GM23338 (cell line): ENCODE measurements around the gene IMMP2L. TPM values are rescaled to one million over a fixed set of nuclear protein-coding genes. Genes with fewer than 3 reads are reported as not detected.

Experiments
- ATAC-seq: fragments of 200-7000 bp; cut with Tn5 transposase; 3 replicates; pipeline ENCODE4 v1.9.1; 2020
- DNase-seq: peaks from one replicate; pipeline ENCODE4 v3.0.0-alpha.2; 2015; ENCODE audit warnings: low spot score
- H2AFZ ChIP-seq: fragments of 200-600 bp; sonication (generic); 2 replicates; pipeline ENCODE4 v1.8.0; 2016; ENCODE audit warnings: antibody characterized with exemption, mild to moderate bottlenecking, moderate library complexity
- H3F3A ChIP-seq: fragments of 200-600 bp; sonication (generic); replicated peaks from 2 replicates; pipeline ENCODE4 v1.8.0; 2017; ENCODE audit warnings: antibody characterized with exemption, mixed run types, low read depth
- H3K27ac ChIP-seq: fragments of 200-600 bp; sonication (generic); 2 replicates; pipeline ENCODE4 v1.6.1; 2016; ENCODE audit warnings: low read depth
- H3K27me3 ChIP-seq: fragments of 200-600 bp; sonication (generic); 2 replicates; pipeline ENCODE4 v1.8.0; 2016; ENCODE audit warnings: mild to moderate bottlenecking, mixed run types, moderate library complexity; ENCODE audit not compliant: insufficient read depth
- H3K36me3 ChIP-seq: fragments of 200-600 bp; sonication (generic); 2 replicates; pipeline ENCODE4 v1.8.0; 2016; ENCODE audit warnings: mild to moderate bottlenecking; ENCODE audit not compliant: insufficient read depth
- H3K4me1 ChIP-seq: fragments of 200-600 bp; sonication (generic); 2 replicates; pipeline ENCODE4 v1.8.0; 2016; ENCODE audit warnings: mild to moderate bottlenecking, moderate library complexity; ENCODE audit not compliant: insufficient read depth
- H3K4me2 ChIP-seq: fragments of 200-600 bp; sonication (generic); 2 replicates; pipeline ENCODE4 v1.7.1; 2017; ENCODE audit warnings: mixed run types
- H3K4me3 ChIP-seq: fragments of 200-600 bp; sonication (generic); 2 replicates; pipeline ENCODE4 v1.6.1; 2016; ENCODE audit warnings: mixed run types
- H3K79me2 ChIP-seq: fragments of 200-600 bp; sonication (generic); replicated peaks from 2 replicates; pipeline ENCODE4 v1.8.0; 2017; ENCODE audit warnings: mild to moderate bottlenecking; ENCODE audit not compliant: insufficient read depth
- H3K9me2 ChIP-seq: fragments of 200-600 bp; sonication (generic); 2 replicates; pipeline ENCODE4 v1.8.0; 2017; ENCODE audit not compliant: insufficient read depth
- H4K20me1 ChIP-seq: fragments of 200-600 bp; sonication (generic); replicated peaks from 2 replicates; pipeline ENCODE4 v1.8.0; 2017; ENCODE audit warnings: mild to moderate bottlenecking; ENCODE audit not compliant: insufficient read depth
- H3K27ac Mint-ChIP-seq: 2 replicates; pipeline ENCODE4 v1.8.0; 2020; ENCODE audit warnings: inconsistent platforms, mild to moderate bottlenecking, moderate library complexity, mixed read lengths
- H3K27me3 Mint-ChIP-seq: 3 replicates; pipeline ENCODE4 v1.8.0; 2022; ENCODE audit warnings: low read depth, mild to moderate bottlenecking, moderate library complexity, mixed read lengths, inconsistent platforms; ENCODE audit not compliant: insufficient read depth, poor library complexity
- H3K36me3 Mint-ChIP-seq: 3 replicates; pipeline ENCODE4 v1.8.0; 2021; ENCODE audit warnings: low read depth, mild to moderate bottlenecking, inconsistent platforms, moderate library complexity, mixed read lengths
- H3K4me1 Mint-ChIP-seq: 3 replicates; pipeline ENCODE4 v1.8.0; 2020; ENCODE audit warnings: mild to moderate bottlenecking, inconsistent platforms, mixed read lengths
- H3K4me3 Mint-ChIP-seq: 3 replicates; pipeline ENCODE4 v1.8.0; 2021; ENCODE audit warnings: moderate library complexity, mild to moderate bottlenecking, inconsistent platforms, mixed read lengths
- H3K9me3 Mint-ChIP-seq: 3 replicates; pipeline ENCODE4 v1.8.0; 2020; ENCODE audit warnings: moderate library complexity, mild to moderate bottlenecking, inconsistent platforms, mixed read lengths
- CREB1 ChIP-seq: fragments of 250-450 bp; sonication (Bioruptor Pico); IDR thresholded peaks from 2 replicates; pipeline ENCODE4 v1.5.0; 2020; ENCODE audit warnings: low read depth, mild to moderate bottlenecking, moderate library complexity
- ETS1 ChIP-seq: IDR thresholded peaks from 2 replicates; pipeline ENCODE4 v1.6.1; 2016; ENCODE audit warnings: antibody characterized with exemption
- EZH2 ChIP-seq: fragments of 200-600 bp; sonication (generic); IDR thresholded peaks from one replicate; pipeline ENCODE4 v1.8.0; 2017; ENCODE audit warnings: antibody characterized with exemption, mild to moderate bottlenecking, low read depth; ENCODE audit not compliant: unreplicated experiment
- EZH2phosphoT487 ChIP-seq: fragments of 200-600 bp; sonication (generic); IDR thresholded peaks from one replicate; pipeline ENCODE4 v1.8.1; 2018; ENCODE audit warnings: antibody characterized with exemption; ENCODE audit not compliant: unreplicated experiment
- JUNB ChIP-seq: IDR thresholded peaks from one replicate; pipeline ENCODE4 v1.6.1; 2016; ENCODE audit warnings: antibody characterized with exemption; ENCODE audit not compliant: unreplicated experiment
- NANOG ChIP-seq: IDR thresholded peaks from 2 replicates; pipeline ENCODE4 v1.6.1; 2016; ENCODE audit warnings: antibody characterized with exemption, borderline replicate concordance
- POLR2AphosphoS5 ChIP-seq: IDR thresholded peaks from 2 replicates; pipeline ENCODE4 v1.6.1; 2016; ENCODE audit warnings: antibody characterized with exemption, low read depth
- REST ChIP-seq: IDR thresholded peaks from one replicate; pipeline ENCODE4 v1.6.1; 2018; ENCODE audit warnings: antibody characterized with exemption; ENCODE audit not compliant: unreplicated experiment
- STAT1 ChIP-seq: IDR thresholded peaks from one replicate; pipeline ENCODE4 v1.6.1; 2016; ENCODE audit warnings: antibody characterized with exemption; ENCODE audit not compliant: unreplicated experiment
- ZNF114 ChIP-seq: fragments of 250-450 bp; sonication (Bioruptor Pico); IDR thresholded peaks from 2 replicates; pipeline ENCODE4 v1.5.0; 2020; ENCODE audit warnings: mild to moderate bottlenecking, moderate library complexity
- ZNF462 ChIP-seq: fragments of 250-450 bp; sonication (Bioruptor Pico); IDR thresholded peaks from 2 replicates; pipeline ENCODE4 v1.5.0; 2020; ENCODE audit warnings: mild to moderate bottlenecking, moderate library complexity
- polyA plus RNA-seq: library from polyadenylated mRNA; unstranded; fragments of >200 nt; fragmentation: Nextera tagmentation; extraction: Ambion mirVana; gene quantifications from 2 replicates; pipeline ENCODE4 v1.2.1, GENCODE V29; 2016
- total RNA-seq: library from RNA; depleted of rRNA; stranded (reverse); fragments of >200 nt; shearing (Covaris generic); gene quantifications from 2 replicates; pipeline ENCODE4 v1.2.3, GENCODE V29; 2014

IMMP2L gene
- total and polyA plus RNA-seq, 2 experiments from 2014 or later = 7.3 to 14.0 TPM

- ATAC-seq = no peak
Measured at GRCh38 chr7:111333010-111333409, 229.3 kb downstream of the IMMP2L start.

More at GRCh38 chr7:111333010-111333409, 229.3 kb downstream of the IMMP2L start:
- no peaks in the 10 kb centered on the region for H4K20me1 ChIP-seq
- H3K4me1 ChIP-seq = peaks cover 8% of the 10 kb centered on the region; the same call in 1 of the 2 replicates
- no peak overlapping the region for H3K27ac ChIP-seq
- Mint-ChIP-seq H3K9me3 (no peaks in the 10 kb centered on the region), H3K27ac (no peak overlapping the region), H3K36me3 (no peaks in the 10 kb centered on the region), H3K27me3 (no peaks in the 10 kb centered on the region), H3K4me3 (no peak overlapping the region), H3K4me1 (peaks cover 3% of the 10 kb centered on the region; the same call in 2 of the 3 replicates)
- no peaks in the 10 kb centered on the region for H3F3A ChIP-seq
- no peak for DNase-seq
- TF ChIP-seq EZH2phosphoT487 = no peak
- no peak for TF ChIP-seq ZNF114 (CRISPR knock-in tag)
- TF ChIP-seq JUNB = no peak
- TF ChIP-seq ETS1 = no peak
- TF ChIP-seq EZH2 = no peak
- TF ChIP-seq ZNF462 (CRISPR knock-in tag) = no peak
- TF ChIP-seq CREB1 = no peak
- TF ChIP-seq STAT1 = no peak
- no peak for TF ChIP-seq REST
- TF ChIP-seq NANOG = no peak
- no peak for TF ChIP-seq POLR2AphosphoS5
- H3K27me3 ChIP-seq = no peaks in the 10 kb centered on the region
- H3K4me3 ChIP-seq = no peak overlapping the region
- no peaks in the 10 kb centered on the region for H3K79me2 ChIP-seq
- no peak overlapping the region for H3K4me2 ChIP-seq
- no peak overlapping the region for H2AFZ ChIP-seq
- H3K36me3 ChIP-seq = no peaks in the 10 kb centered on the region
- no peaks in the 10 kb centered on the region for H3K9me2 ChIP-seq
